A549 treated with CORT108297 at 1 μM for 4 hours (cell line): ENCODE measurements around the gene TMEM255A. TPM values are rescaled to one million over a fixed set of nuclear protein-coding genes. Genes with fewer than 3 reads are reported as not detected.

ENCODE experiments used
- total RNA-seq: library from RNA; stranded (reverse); fragments of 200-300 nt; extraction: Qiagen RNA extraction; gene quantifications from 5 replicates; pipeline ENCODE4 v1.2.3, GENCODE V29; 2022

The TMEM255A gene
- 0.08 to 0.25 TPM (median 0.14 TPM) in 5 replicates for total RNA-seq

DNA sequence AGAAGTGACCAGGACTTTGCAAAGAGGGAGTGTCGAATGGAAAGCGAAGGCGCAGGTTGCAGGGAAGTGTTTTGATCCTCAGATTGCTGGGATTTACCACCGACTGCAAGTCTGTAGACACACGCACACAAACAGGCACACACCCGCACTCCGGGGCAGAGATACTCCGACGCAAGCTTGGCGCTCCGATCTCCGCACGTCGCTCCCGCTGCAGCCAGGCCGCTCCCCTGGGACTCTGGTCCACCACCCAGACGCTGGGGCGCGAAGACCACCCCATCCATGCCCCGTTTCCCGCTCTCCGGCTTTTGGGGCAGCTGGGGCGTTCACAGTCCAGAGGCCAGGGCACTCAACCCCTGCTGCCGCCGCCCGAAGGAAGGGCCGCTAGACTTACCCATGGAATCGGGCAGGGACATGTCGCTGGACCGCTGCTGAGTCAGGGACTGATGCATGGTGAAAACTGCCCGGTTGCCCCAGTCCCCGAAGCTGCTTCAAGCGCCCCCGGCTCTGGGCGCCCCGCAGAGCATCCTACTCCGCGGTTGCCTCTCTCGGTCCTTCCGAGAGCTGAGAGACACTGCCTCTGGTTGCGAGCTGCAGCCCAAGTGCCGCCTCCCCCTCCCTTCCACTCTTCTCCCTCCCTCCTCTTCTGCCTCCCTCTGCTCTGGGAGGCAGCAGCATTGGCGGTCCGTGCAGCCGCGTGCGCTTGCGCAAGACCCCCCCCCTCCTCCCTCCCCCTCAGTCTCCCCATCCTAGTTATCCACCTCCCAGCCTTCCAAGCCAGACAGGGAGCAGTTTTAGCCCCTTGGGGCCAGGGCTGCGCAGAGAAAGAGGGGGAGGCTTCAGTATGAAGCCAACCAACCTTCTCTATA is at the start of gene TMEM255A:
TSS of gene TMEM255A (minus strand) at position 601 of the 866 bp plus-strand sequence. CDS start at position 449, 152 bp downstream.

DNA sequence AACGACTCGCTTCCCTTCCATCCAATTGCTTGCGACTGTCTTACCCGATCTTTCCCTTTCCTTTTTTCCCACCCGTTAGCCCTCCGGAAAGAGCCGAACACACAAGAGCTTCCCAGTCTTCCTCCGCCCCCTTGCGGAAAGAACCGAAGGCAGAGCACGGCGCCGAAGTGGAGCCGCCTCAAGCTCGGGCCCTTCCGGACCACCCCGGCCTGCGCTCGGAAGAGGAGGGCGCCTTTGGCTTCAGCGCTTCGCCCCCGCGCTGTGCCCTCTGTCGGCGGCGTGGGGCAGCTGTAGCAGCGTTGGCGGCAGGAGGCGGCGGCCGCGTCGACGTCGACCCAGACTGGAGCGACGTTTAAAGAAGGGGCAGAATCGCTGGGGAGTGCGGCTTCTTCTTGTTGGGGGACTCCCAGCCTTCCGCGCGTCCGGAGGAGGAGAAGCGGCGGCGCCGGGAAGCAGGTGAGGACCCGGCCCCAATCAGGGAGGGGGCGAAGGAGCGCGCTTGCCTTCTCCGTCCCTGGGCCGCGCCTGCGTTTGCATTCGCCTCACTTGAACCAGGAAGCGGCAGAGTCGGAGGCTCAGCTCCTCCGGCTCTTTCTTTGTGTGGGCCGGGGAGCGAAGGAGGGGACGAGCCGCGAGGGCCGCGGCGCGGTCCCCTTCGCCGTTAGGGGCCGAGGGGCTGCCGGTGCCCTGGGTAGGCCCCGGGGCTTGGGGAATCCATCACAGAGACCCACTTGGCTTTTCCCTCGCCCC is 60.6 kb downstream of the TMEM255A start, which contains the start of gene ZBTB33:
TSS of gene ZBTB33 (plus strand) at position 291 of the 750 bp plus-strand sequence. CDS start 2,604 bp downstream, outside the sequence.

Other genes starting within 250 kb of the TMEM255A start
- not detected in 5 replicates for gene RHOXF2B, start 233.8 kb downstream of the TMEM255A start, total RNA-seq
- 0.10 TPM in 1 of 5 replicates, not detected in the others for gene RHOXF1, start 195.5 kb downstream of the TMEM255A start, total RNA-seq
- not detected in 5 replicates for gene RHOXF2, start 152.8 kb downstream of the TMEM255A start, total RNA-seq
- 8.6 to 12.5 TPM (median 11.5 TPM) in 5 replicates for gene ZBTB33, start 60.6 kb downstream of the TMEM255A start, total RNA-seq
- gene ATP1B4, start 50.6 kb upstream of the TMEM255A start, total RNA-seq, result not detected in 5 replicates
- 86.2 to 106 TPM (median 102 TPM) in 5 replicates for gene LAMP2, start 157.8 kb upstream of the TMEM255A start, total RNA-seq
- gene CUL4B, start 249.5 kb upstream of the TMEM255A start, total RNA-seq, result 41.4 to 60.7 TPM (median 54.3 TPM) in 5 replicates